HG03521 (cell line): ENCODE results near the gene F10.
"Not testable (repeated sequence)": the region's sequence is repeated elsewhere in the genome, so short reads cannot be mapped to it uniquely, and the experiment has no call there.

ENCODE experiments used
- ATAC-seq: cut with Tn5 transposase; IDR thresholded peaks from one replicate; pipeline ENCODE4 v1.9.1; 2021; ENCODE audit warnings: mild to moderate bottlenecking, moderate library complexity; ENCODE audit not compliant: unreplicated experiment

F10 gene

DNA sequence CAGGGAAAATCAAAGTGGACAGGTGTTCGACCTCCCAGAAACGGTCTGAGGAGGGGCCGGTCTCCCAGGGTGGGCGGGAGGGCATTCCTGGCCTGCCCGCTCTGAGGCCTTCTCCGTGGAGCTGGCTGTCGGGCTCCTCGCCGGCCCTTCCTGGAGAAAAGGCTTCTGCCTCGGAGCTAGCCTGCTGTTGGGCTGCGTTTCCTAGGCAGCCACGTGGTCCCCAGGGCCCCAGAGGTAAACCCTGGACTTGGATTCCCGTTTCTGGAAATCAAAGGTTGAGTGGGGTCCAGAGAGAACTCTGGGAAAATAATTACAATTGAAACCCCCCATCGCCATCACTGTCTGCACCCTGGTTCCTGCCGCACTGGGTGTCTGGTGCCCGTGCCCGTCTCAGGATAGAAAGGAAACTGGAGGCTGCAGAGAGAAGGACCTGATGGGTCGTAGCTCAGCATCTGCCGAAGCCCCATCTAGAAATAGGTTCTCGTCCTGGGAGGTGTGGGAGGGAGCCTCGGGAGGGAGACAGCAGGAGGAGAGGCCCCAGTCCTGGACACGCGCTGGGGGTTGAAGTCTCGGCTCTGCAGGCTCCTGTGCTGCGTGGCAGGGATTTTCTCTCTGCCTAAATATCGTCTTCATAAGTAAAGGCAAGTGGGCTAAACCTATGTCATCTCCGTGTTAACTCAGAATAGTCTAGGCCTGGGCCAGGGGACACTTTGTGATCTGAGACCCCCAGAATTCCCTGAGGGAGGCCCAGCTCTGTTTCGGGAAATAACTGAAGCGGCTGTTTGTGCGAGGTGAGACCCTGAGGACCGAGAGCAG lies 28.2 kb downstream of the F10 start:
- no peak for ATAC-seq

DNA sequence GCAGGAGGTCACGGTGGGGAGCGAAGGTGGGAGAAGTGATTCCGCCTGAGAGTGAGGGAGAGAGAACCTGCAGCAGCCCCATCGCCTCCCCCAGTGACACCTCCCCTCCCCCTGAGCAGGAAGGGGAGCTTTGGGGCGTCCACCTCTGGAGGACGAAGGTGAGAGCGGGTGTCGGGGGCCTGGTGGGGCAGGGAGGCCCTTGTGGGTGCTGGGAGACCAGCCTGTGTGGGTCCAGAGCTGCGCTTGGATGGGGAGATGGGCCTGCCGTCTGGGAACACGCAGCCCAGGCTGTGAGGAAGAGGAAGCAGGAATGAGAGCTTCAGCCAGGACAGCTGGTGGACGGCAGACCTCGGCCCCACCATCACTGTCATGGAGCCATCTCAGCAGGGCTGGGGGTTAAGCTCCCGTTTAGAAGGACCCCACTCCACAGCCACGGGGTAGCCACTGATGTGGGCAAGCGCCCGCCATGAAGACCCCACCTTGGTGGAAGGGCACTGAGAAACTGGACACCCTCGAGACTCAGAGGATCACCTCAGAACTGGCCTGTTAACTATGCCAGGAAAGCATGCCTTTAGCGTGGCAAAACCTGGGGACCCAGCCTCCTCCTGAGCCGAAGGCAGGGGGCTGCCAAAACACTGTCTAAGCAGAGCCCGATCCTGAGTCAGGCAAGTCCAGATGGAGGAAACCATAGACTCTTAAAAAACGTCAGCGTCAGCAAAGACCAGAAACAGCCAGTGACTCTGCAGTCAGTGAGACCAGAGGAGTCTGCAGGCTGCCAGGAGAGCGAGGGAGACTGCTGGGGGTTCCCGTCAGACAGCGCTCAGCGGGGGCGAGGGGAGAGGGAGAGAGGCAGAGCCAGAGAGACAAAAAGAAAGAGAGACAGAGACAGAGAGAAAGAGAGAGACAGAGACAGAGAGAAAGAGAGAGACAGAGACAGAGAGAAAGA lies 29.4 kb downstream of the F10 start:
- ATAC-seq = no peak

DNA sequence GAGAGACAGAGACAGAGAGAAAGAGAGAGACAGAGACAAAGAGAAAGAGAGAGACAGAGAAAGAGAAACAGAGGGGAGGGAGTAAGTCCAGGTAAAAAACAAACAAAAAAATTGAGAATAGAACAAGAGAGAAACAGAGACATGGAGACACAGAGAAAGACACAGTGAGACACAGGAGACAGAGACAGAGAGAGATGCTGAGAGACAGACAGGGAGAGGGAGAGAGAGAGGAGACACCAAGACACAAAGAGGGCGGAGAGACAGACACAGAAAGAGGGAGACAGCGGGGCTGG lies 30.0 kb downstream of the F10 start:
- no peak for ATAC-seq

DNA sequence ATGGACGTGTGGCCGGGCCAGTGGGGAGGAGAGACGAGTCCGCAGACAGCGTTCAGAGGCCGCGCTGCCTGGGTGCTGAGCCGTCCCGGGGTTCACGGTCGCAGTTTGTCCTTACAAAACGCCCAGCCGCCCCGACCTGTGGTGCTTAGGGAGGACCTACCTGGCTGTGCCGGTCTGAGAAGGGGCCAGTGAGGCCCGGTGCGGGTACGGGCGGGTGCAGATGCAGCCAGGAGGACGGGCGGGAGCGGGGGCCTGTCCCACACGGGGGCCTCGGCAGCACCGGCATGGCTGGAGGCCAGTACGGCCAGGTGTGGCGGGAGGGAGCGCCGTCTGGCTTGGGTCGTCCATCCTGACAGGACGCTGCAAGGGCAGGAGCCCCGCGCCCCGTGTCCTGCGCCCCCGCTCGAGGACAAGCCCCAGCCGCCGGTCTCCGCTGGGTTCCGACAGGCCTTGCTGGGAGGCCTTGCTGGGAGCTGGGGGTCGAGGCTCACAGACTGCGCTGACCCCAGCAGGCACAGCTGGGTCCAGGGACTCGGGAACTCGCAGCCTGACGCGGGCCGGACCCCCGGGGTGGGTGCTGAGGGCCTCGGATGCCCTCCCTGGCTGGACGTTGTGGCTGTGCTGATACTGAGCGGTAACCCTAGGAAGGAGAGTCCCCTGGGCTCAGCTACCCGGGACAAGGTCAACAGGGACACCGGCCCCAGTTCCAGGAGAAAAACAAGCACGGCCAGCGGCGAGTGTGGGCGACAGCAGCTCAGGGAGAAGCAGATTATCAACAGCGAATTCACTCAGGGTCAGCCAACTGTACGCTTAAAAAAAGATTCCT lies 30.6 kb downstream of the F10 start:
- peak; percentile 15 for ATAC-seq

DNA sequence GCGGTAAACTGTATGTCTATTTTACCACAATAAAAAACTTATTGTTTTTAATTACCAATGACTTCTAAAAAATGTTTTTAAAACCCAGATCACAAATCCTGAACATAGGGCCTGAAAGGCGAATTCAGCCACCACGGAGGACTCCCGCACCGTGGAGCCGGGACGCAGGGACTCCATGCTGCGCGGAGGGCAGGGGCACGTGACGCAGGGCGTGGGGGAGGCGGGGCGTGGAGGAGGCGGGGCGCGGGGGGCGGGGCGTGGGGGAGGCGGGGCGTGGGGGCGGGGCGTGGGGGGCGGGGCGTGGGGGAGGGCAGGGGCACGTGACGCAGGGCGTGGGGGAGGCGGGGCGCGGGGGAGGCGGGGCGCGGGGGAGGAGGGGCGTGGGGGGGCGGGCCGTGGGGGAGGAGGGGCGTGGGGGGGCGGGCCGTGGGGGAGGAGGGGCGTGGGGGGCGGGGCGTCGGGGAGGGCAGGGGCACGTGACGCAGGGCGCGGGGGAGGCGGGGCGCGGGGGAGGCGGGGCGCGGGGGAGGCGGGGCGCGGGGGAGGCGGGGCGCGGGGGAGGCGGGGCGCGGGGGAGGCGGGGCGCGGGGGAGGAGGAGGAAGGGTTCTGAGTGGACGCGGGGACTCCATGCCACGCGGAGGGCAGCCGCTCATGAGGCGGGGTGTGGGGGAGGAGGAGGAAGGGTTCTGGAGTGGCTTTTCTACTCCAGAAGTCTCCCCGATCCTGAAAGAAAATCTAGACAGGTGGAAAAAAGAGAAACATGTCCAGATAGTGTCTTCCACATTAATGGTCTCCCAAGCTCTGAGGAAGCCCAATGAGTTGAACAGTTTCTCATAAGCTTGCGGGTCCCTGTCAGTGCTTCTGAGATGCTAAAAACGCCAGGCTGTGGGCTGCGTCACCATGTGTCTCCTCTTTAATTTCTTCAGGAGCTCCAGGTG lies 31.5 kb downstream of the F10 start:
- peak; percentile 63 for ATAC-seq

DNA sequence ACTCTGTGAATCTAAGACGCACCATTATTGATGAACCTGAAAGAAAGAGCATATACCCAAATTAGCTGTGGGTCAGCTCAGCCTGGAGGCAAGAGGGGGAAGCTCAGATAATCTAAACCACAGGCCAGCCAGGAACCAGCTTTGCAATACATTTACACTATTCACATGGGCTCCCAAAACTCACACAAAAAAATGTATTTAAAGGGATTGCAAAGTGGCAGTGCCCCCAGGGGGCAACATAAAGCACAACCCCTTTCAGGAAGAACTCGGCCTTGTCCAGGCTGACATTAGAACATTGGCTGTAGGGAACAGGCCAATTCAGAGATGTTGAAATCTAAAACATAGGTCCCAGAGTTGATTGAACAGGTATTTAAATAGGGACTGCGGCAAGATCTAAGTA lies 32.6 kb downstream of the F10 start:
- ATAC-seq = no peak

DNA sequence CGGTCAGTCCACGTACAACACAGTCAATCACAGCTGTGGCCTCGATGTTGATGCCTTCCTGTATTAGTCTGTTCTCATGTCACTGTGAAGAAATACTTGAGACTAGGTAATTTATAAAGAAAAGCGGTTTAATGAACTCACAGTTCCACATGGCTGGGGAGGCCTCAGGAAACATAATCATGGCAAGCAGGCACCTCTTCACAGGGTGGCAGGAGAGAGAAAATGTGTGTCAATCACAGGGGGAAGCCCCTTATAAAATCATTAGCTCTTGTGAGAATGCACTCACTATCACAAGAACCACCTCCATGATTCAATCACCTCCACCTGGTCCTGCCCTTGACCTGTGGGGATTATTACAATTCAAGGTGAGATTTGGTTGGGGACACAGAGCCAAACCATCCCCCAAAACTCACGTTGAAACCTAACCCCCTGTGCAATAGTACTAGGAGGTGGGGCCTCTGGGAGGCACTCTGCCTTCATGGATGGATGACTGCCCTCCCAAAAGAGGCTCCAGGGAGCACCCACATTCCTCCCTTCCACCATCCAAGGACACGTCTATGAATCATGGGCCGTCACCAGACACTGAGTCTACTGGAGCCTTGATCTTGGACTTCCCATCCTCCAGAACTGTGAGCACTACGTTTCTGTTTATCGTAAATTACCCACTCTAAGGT lies 33.5 kb downstream of the F10 start:
- no peak for ATAC-seq

DNA sequence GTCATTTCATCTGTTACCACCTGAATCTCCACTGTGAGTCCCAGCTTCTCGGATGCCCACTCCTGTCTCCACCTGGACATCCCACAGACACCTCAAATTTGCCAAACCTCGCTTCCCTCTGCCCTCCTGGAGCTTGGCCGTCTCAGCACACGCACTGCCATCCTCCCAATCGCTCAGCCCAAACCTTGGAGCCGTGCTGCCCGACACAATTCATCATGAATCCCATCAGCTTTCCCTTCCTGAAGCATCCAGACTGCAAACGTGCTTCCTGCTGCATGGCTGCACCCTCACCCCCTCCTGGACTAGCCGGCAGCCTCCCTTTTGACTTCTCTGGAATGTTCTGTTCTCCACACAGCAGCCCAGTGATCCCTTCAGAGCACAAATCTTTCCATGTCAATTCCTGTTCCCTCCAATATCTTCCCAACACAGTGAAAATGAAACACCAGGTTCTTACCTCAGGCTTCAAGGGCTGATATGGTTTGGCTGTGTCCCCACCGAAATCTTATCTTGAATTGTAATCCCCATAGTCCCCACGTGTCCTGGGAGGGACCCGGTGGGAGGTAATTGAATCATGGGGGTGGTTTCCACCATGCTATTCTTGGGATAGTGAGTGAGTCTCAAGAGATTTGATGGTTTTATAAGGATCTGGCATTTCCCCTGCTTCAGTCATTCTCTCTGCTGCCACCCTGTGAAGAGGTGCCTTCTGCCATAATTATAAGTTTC lies 34.8 kb downstream of the F10 start:
- ATAC-seq = no peak

DNA sequence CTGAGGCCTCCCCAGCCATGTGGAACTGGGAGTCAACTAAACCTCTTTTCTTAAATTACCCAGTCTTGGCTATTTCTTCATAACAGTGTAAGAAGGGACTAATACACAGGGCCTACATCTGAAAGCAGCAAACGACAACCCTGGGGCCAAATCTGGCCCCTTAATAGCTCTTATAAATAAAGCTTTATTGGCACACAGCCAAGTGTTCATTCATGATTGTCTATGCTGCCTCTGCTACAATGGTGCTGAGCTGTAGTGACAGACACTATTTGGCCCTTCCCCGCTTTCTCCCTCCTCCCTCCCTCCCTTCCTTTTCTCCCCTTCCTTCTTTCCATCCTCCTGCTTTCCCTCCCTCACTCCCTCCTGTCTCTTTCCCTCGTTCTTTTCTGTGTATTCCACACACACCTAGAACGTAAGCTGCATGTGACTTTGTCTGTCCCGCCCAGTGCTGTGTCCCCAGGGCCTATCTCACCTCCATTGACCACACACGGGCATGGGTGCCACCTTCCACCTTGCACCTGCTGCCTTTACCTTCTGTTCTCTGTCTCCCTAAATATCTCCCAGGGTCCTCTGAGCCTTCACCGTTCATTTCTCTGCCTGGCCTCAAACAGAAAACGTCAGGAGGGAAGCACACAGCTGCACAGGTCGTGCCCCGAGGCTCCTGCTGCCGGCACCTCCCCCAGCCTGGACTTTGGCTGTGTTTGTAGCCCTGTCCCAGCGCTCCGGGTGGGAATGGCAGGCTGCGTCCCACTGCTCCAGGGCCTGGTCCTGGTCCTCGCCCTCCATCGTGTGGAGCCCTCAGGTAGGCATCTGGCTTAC lies 35.5 kb downstream of the F10 start, which contains the start of gene PROZ:
TSS of gene PROZ (plus strand) at position 720 of the 819 bp plus-strand sequence. CDS start at position 733, 13 bp downstream.
- ATAC-seq = no peak

DNA sequence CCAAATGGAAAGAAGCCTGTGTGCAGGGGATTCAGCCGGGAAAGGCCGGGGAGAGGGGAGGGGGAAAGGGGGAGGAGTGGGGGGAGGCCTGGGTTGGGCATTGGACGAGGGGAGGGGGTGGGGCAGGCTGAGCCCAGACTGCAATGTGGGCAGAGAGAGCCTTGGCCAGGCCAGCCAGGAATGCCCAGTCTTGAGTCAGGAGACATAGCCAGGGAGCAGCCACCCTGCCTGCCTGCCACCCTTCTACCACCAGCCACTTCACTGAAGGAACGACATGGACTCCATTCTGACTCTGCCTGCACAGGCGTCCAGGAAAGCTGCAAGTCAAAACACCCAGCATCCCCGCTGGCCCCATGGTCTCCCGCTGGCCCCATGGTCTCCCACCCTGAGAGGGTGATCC lies 36.3 kb downstream of the F10 start:
- ATAC-seq = no peak

DNA sequence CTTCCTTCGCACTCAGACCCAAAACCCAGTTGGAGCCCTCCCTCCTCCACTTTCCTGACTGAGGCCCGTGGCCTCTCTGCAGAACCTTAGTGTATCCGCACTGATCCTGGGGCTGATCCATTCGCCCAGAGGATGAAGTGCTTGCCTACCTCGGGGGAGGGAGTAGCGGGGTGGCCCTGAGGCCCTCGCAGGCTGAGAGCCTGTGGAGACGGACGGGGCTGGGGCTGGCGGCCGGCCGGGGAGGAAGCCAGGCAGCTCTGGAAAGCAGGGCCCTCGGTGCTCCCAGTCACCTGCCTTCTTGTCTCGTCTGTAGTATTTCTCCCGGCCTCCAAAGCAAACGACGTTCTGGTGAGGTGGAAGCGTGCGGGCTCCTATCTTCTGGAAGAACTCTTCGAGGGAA lies 37.1 kb downstream of the F10 start:
- no peak for ATAC-seq

DNA sequence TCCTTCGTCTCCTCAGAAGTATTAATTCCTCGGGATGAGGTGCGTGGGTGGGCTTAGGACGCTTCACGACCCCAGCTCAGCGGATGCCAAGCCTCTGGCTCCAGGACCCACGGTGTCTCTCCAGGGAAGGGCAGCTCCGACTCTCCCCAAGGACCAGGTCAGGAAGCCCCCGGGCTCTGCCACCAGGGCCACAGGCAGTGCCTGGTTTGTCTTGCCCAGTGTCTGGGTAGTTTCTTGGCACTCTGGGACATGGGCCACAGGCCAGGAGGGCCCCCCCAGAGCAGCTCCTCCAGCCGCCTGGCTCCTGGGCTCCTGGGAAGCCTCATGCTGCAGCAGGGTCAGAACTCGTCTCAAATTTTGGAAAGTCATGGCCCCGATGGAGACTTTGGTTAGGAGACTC lies 38.4 kb downstream of the F10 start:
- no peak for ATAC-seq

DNA sequence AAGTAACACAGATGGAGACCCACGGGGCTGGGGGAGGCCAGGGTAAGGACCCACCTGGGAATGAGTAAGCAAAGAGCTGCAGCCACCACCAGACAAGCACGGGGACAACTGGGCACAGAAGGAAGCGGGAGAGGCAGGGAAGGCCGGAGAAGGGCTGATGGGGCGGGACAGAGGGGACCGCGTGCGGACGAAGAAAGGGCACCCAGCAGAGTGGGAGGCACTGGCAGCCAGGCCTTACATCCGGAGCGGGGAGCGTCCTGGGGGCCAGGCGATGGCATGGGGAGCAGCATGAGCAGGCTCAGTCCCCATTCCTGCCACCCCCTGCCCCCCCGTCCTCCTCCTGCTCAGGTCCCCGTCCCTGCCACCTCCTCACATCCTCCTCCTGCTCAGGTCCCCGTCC lies 38.8 kb downstream of the F10 start:
- ATAC-seq = no peak

DNA sequence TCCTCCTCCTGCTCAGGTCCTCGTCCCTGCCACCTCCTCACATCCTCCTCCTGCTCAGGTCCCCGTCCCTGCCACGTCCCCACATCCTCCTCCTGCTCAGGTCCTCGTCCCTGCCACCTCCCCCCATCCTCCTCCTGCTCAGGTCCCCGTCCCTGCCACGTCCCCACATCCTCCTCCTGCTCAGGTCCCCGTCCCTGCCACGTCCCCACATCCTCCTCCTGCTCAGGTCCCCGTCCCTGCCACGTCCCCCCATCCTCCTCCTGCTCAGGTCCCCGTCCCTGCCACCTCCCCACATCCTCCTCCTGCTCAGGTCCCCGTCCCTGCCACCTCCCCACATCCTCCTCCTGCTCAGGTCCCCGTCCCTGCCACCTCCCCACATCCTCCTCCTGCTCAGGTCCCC lies 39.4 kb downstream of the F10 start:
- ATAC-seq = not testable (repeated sequence)

DNA sequence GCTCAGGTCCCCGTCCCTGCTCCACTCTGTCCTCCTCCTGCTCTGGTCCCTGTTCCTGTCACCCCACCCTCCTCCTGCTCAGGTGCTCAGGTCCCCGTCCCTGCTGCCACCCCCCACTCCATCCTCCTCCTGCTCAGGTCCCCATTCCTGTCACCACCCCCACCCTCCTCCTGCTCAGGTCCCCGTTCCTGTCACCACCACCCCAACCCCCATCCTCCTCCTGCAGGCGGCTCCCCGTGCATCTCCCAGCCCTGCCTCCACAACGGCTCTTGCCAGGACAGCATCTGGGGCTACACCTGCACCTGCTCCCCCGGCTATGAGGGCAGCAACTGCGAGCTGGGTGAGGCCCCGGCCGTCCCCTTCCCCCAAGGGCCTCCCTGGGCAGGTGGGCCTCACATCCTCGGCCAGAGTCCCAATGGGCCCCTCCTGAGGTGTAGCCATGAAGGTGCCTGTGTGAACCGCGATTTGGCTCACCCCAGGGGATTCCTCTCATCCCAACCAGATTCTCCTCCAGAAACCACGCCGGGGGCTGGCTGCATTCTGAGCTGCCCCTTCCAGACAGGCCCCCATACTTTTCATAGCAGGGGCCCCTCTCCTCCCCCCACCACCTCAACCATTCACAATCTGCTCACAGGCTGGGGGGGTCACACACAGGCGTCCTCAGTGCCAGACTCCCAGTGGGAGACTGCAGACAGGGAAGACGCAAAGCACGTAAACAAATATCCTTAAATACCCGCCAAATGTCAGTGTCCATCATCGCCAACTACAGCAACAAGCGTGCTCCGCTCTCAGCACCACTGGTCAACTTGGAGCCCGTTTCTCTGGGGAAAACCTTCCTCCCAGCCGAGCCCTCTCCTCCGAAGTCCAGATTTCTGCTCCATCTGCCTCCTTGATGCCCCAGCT lies 40.4 kb downstream of the F10 start:
- ATAC-seq = no peak

DNA sequence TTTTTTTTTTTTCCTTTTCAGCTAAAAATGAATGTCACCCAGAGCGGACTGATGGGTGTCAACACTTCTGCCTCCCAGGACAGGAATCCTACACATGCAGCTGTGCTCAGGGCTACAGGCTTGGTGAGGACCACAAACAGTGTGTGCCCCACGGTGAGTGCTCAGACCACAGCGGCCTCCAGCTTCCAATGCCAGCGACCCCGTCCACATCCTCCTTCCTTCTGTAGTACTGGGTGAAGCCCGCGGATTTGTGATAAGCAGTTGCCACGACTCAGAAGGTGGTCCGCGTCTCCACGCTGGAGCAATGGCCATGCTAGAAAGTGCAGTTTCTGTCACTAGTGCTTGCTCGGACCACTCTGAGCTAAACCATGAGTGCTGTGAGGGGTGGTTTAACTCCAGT lies 41.9 kb downstream of the F10 start:
- no peak for ATAC-seq

DNA sequence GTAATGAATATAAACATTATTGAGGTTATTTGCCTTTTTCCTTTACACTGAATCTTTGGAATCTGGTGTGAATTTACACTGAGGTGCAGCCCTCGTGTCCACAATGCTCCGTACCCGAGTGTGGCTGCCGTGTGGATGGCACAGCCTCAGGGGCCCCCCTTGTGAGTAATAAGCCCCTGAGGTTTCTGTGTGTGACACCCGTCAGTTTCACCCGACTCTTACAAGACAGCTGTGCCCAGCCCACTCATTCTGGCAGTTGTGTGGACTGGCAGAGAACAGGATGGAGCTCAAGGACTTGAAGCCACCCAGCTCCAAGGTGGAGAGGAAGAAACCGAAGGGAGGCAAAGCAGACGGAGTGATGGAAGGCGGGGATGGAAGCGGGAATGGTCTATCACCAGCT lies 43.7 kb downstream of the F10 start:
- no peak for ATAC-seq
